H1 (cell line): ENCODE data around the gene TPBGL. TPM values are rescaled to one million over a fixed set of nuclear protein-coding genes. Genes with fewer than 3 reads are reported as not detected.

Source experiments
- CTCF ChIA-PET: fragments of 300-600 bp; sonication (Branson Sonifier 250); formaldehyde crosslinking; loops from one replicate; lab custom pipeline; 2021; ENCODE audit not compliant: partially characterized antibody; lab: Charles Lee
- POLR2A ChIA-PET: fragments of 300-600 bp; sonication (Branson Sonifier 250); formaldehyde crosslinking; loops from one replicate; lab custom pipeline; 2021; ENCODE audit warnings: inconsistent platforms; ENCODE audit not compliant: partially characterized antibody; lab: Charles Lee
- DNase-seq, 2 experiments: peaks; one replicate each; pipeline versions ENCODE4 v3.0.0 to v3.0.0-alpha.2; 2010 to 2022; ENCODE audit warnings: low spot score in 2 of 2, low read depth in 1 of 2, mixed read lengths in 1 of 2
- FAIRE-seq: peaks from 2 replicates; lab custom pipeline; 2011; peaks lifted over from hg19 to GRCh38; lab: Jason Lieb, UNC
- H2AFZ ChIP-seq: 2 replicates; pipeline ENCODE4 v1.8.1; 2012; ENCODE audit warnings: low read length, inconsistent platforms
- H2AK5ac ChIP-seq: 2 replicates; pipeline ENCODE4 v1.6.1; 2013; ENCODE audit warnings: low read depth, low read length
- H2BK120ac ChIP-seq: replicated peaks from 2 replicates; pipeline ENCODE3; 2013; ENCODE audit warnings: low read depth, low read length, inconsistent platforms
- H2BK12ac ChIP-seq: 2 replicates; pipeline ENCODE4 v1.6.1; 2013; ENCODE audit warnings: low read depth, low read length
- H2BK15ac ChIP-seq: 2 replicates; pipeline ENCODE4 v1.6.1; 2013; ENCODE audit warnings: low read length
- H2BK20ac ChIP-seq: 2 replicates; pipeline ENCODE4 v1.6.1; 2013; ENCODE audit warnings: low read length
- H2BK5ac ChIP-seq: 2 replicates; pipeline ENCODE4 v1.6.1; 2013; ENCODE audit warnings: low read depth, low read length
- H3K14ac ChIP-seq: 2 replicates; pipeline ENCODE4 v1.6.1; 2013; ENCODE audit warnings: inconsistent platforms; ENCODE audit not compliant: insufficient read length
- H3K18ac ChIP-seq: 2 replicates; pipeline ENCODE4 v1.6.1; 2013; ENCODE audit warnings: low read length; ENCODE audit errors: extremely low read depth
- H3K23ac ChIP-seq: 2 replicates; pipeline ENCODE4 v1.6.1; 2013; ENCODE audit warnings: inconsistent platforms; ENCODE audit not compliant: insufficient read length
- H3K23me2 ChIP-seq: 2 replicates; pipeline ENCODE4 v1.6.1; 2013; ENCODE audit warnings: low read depth, low read length
- H3K27ac ChIP-seq: 2 replicates; pipeline ENCODE4 v1.6.1; 2011; ENCODE audit warnings: low read depth, low read length, inconsistent platforms
- H3K27me3 ChIP-seq, 4 experiments: replicated peaks in 1 of 4; 1 replicate in 1 of 4; 2 replicates in 3 of 4; pipeline versions ENCODE4 v1.6.1 to v1.8.1; 2011 to 2013; ENCODE audit warnings: low read length in 3 of 4, mild to moderate bottlenecking in 3 of 4, inconsistent platforms in 2 of 4, mixed read lengths in 2 of 4, moderate library complexity in 1 of 4; ENCODE audit not compliant: control insufficient read depth in 3 of 4, insufficient read depth in 3 of 4; ENCODE audit errors: extremely low read depth in 1 of 4
- H3K36me3 ChIP-seq, 4 experiments: 2 replicates each; pipeline versions ENCODE4 v1.6.1 to v1.8.1; 2011 to 2013; ENCODE audit warnings: mild to moderate bottlenecking in 4 of 4, low read length in 3 of 4, moderate library complexity in 2 of 4, control low read depth in 1 of 4, inconsistent platforms in 1 of 4; ENCODE audit not compliant: insufficient read depth in 4 of 4, control insufficient read depth in 2 of 4
- H3K4ac ChIP-seq: replicated peaks from 2 replicates; pipeline ENCODE3; 2013; ENCODE audit warnings: low read length, low read depth, mixed read lengths, inconsistent platforms; ENCODE audit not compliant: insufficient read length
- H3K4me1 ChIP-seq, 4 experiments: replicated peaks in 1 of 4; 1 replicate in 1 of 4; 2 replicates in 3 of 4; pipeline versions ENCODE4 v1.6.1 to v1.8.1; 2011 to 2013; ENCODE audit warnings: low read length in 3 of 4, inconsistent platforms in 2 of 4, mixed read lengths in 1 of 4; ENCODE audit not compliant: insufficient read depth in 4 of 4, control insufficient read depth in 3 of 4
- H3K4me2 ChIP-seq, 2 experiments: 2 replicates each; pipeline versions ENCODE4 v1.6.1 to v1.8.1; 2011 to 2013; ENCODE audit warnings: low read depth in 2 of 2, low read length in 2 of 2, control low read depth in 1 of 2, inconsistent platforms in 1 of 2, mild to moderate bottlenecking in 1 of 2; ENCODE audit not compliant: insufficient read depth in 1 of 2
- H3K4me3 ChIP-seq, 4 experiments: fragments of 200-600, 300-600 bp in 1 of 4; sonication (generic), shearing (Covaris generic), sonication (Bioruptor Twin) in 1 of 4; 2 replicates each; pipeline versions ENCODE4 v1.5.1 to v1.8.1; 2011 to 2016; ENCODE audit warnings: low read length in 4 of 4, low read depth in 3 of 4, control low read depth in 2 of 4, inconsistent platforms in 2 of 4, mild to moderate bottlenecking in 2 of 4, mixed read lengths in 1 of 4, moderate library complexity in 1 of 4; ENCODE audit not compliant: insufficient read depth in 2 of 4; ENCODE audit errors: extremely low read depth in 1 of 4
- H3K56ac ChIP-seq: replicated peaks from 2 replicates; pipeline ENCODE3; 2013; ENCODE audit warnings: low read depth, mild to moderate bottlenecking, mixed read lengths, low read length, inconsistent platforms; ENCODE audit not compliant: insufficient read length
- H3K79me1 ChIP-seq: 2 replicates; pipeline ENCODE4 v1.6.1; 2013; ENCODE audit warnings: low read depth, low read length, control low read depth
- H3K79me2 ChIP-seq, 2 experiments: 2 replicates each; pipeline versions ENCODE4 v1.6.1 to v1.8.1; 2012 to 2013; ENCODE audit warnings: low read length in 2 of 2, mild to moderate bottlenecking in 2 of 2, inconsistent platforms in 1 of 2; ENCODE audit not compliant: insufficient read depth in 2 of 2, control insufficient read depth in 1 of 2
- H3K9ac ChIP-seq, 4 experiments: replicated peaks in 1 of 4; 1 replicate in 1 of 4; 2 replicates in 3 of 4; pipeline versions ENCODE4 v1.6.1 to v1.8.1; 2011 to 2013; ENCODE audit warnings: low read depth in 3 of 4, low read length in 3 of 4, control low read depth in 2 of 4, mild to moderate bottlenecking in 2 of 4, moderate library complexity in 2 of 4, inconsistent platforms in 1 of 4; ENCODE audit errors: extremely low read depth in 1 of 4
- H3K9me3 ChIP-seq, 2 experiments: 2 replicates each; pipeline versions ENCODE4 v1.6.1 to v1.8.1; 2012 to 2013; ENCODE audit warnings: mild to moderate bottlenecking in 2 of 2, moderate library complexity in 2 of 2, control low read depth in 1 of 2, inconsistent platforms in 1 of 2, low read depth in 1 of 2, low read length in 1 of 2, mixed read lengths in 1 of 2; ENCODE audit not compliant: insufficient read depth in 2 of 2
- H4K20me1 ChIP-seq, 2 experiments: replicated peaks in 1 of 2; 2 replicates each; pipeline versions ENCODE3 to v1.8.1; 2011 to 2013; ENCODE audit warnings: inconsistent platforms in 2 of 2, low read length in 2 of 2, mild to moderate bottlenecking in 1 of 2; ENCODE audit not compliant: insufficient read depth in 2 of 2, control insufficient read depth in 1 of 2
- H4K5ac ChIP-seq: 2 replicates; pipeline ENCODE4 v1.6.1; 2013; ENCODE audit warnings: low read length, low read depth, mixed read lengths, inconsistent platforms; ENCODE audit not compliant: insufficient read length
- H4K8ac ChIP-seq: 2 replicates; pipeline ENCODE4 v1.8.0; 2013; ENCODE audit warnings: mild to moderate bottlenecking, moderate library complexity, low read length, inconsistent platforms; ENCODE audit not compliant: insufficient read depth; ENCODE audit errors: extremely low read depth
- H4K91ac ChIP-seq: replicated peaks from 2 replicates; pipeline ENCODE3; 2013; ENCODE audit warnings: low read length, mixed read lengths, inconsistent platforms; ENCODE audit not compliant: insufficient read length
- MAX ChIP-seq: IDR thresholded peaks from 2 replicates; pipeline ENCODE4 v1.6.1; 2012; ENCODE audit warnings: inconsistent platforms
- TBP ChIP-seq: IDR thresholded peaks from 2 replicates; pipeline ENCODE4 v1.6.1; 2011; ENCODE audit warnings: low read depth, low read length, improper control_type of control experiment
- WGBS, 2 experiments: shearing (Covaris generic) in 1 of 2; methylation state at CpG; one replicate each; pipeline versions ENCODE4 v1.1.6 to v1.1.7; 2013 to 2015; ENCODE audit warnings: low lambda C conversion rate in 2 of 2, mixed read lengths in 2 of 2, inconsistent platforms in 1 of 2, low coverage in 1 of 2, missing lambda C conversion rate in 1 of 2; ENCODE audit not compliant: insufficient replicate concordance in 2 of 2, insufficient coverage in 1 of 2, insufficient read length in 1 of 2; ENCODE audit errors: extremely low coverage in 1 of 2, missing lambda C conversion rate in 1 of 2; 5-methylcytosine and 5-hydroxymethylcytosine counted together
- polyA plus RNA-seq, 7 experiments: library from polyadenylated mRNA; depleted of rRNA in 3 of 7; stranded (reverse) in 5 of 7; unstranded in 2 of 7; fragments of >200 nt in 5 of 7; fragments of 200-250 nt in 2 of 7; gene quantifications; 1 replicate in 5 of 7; 2 replicates in 1 of 7; 4 replicates in 1 of 7; pipeline versions ENCODE4 v1.2.1 to v1.2.3, GENCODE V29; 2011 to 2013; ENCODE audit warnings: missing spikeins in 2 of 7, mixed read lengths in 2 of 7
- total RNA-seq: library from RNA; stranded (reverse); fragmentation: NEBNext Ultra II Directional; extraction: Animal tissue kit (Norgen Biotek cat#: 25700); gene quantifications from 2 replicates; pipeline ENCODE4 v1.2.1, GENCODE V29; 2021

TPBGL gene
- total and polyA plus RNA-seq, 2 of the 8 experiments (the other 6 are each of a cell fraction or from before 2014, with no cell fraction given): 0.26 to 0.37 TPM

- H3K4me3 ChIP-seq: no peak overlapping the region
- H3K9ac ChIP-seq: no peak overlapping the region
- ChIA-PET CTCF (interaction anchor here (1.0 to 6.5 kb wide), 5 partner anchors 13 to 307 kb away, joined by 3 to 62 read pairs (median 4); no protein-coding TSS in a partner anchor), POLR2A (interaction anchor here (1.0 kb wide), 2 partner anchors 13 to 107 kb away, joined by 3 read pairs; no protein-coding TSS in a partner anchor)
- no peak overlapping the region for H3K18ac ChIP-seq
- no peak overlapping the region for H3K23ac ChIP-seq
- H3K4ac ChIP-seq: no peak overlapping the region
- H4K91ac ChIP-seq: no peak overlapping the region
- TF ChIP-seq TBP (no peak), MAX (no peak)
- H2BK5ac ChIP-seq: no peak overlapping the region
- no peak overlapping the region for H2BK12ac ChIP-seq
- H2BK15ac ChIP-seq: no peak overlapping the region
- H4K20me1 ChIP-seq: no peaks in the 10 kb centered on the region
- no peaks in the 10 kb centered on the region for H3K36me3 ChIP-seq
- H3K9me3 ChIP-seq: no peaks in the 10 kb centered on the region
- H2AK5ac ChIP-seq: no peak overlapping the region
- WGBS, 2 experiments: 89% methylated on average over 3 of the region's 3 CpGs; no CpG with 5 or more reads in 1 of the 2 experiments
- H4K5ac ChIP-seq: no peak overlapping the region
- H3K4me2 ChIP-seq: no peak overlapping the region
- no peak overlapping the region for H4K8ac ChIP-seq
- no peak overlapping the region for H2BK120ac ChIP-seq
- no peak overlapping the region for H3K27ac ChIP-seq
- H2BK20ac ChIP-seq: no peak overlapping the region
- no peak overlapping the region for H2AFZ ChIP-seq
- no peak for DNase-seq
- no peak for FAIRE-seq
- H3K79me1 ChIP-seq: no peaks in the 10 kb centered on the region
- no peak overlapping the region for H3K56ac ChIP-seq
- H3K23me2 ChIP-seq: no peaks in the 10 kb centered on the region
- no peak overlapping the region for H3K14ac ChIP-seq
- H3K4me1 ChIP-seq: no peaks in the 10 kb centered on the region
- H3K79me2 ChIP-seq: no peaks in the 10 kb centered on the region
- no peaks in the 10 kb centered on the region for H3K27me3 ChIP-seq
These were observed 52.4 kb downstream of the TPBGL start for GRCh38 chr11:75292943-75293342.

Other genes with a start within 250 kb of the TPBGL start
- not detected in 2 replicates for gene OR2AT4, start 143.9 kb upstream of the TPBGL start, total RNA-seq
- gene OR2AT4, start 143.9 kb upstream of the TPBGL start, polyA plus RNA-seq (2011; rRNA removed): 0.09 TPM in 1 of 2 replicates, not detected in the other
- gene SLCO2B1, start 89.7 kb upstream of the TPBGL start, total RNA-seq: not detected in 2 replicates
- 0.03 and 0.14 TPM in 2 replicates for gene SLCO2B1, start 89.7 kb upstream of the TPBGL start, polyA plus RNA-seq (2011; rRNA removed)
- 24.1 and 31.8 TPM in 2 replicates for gene ARRB1, start 110.9 kb downstream of the TPBGL start, total RNA-seq
- gene ARRB1, start 110.9 kb downstream of the TPBGL start, polyA plus RNA-seq (2011; rRNA removed): 9.4 and 12.4 TPM in 2 replicates
- 3,813 and 3,882 TPM in 2 replicates for gene RPS3, start 158.7 kb downstream of the TPBGL start, total RNA-seq
- gene RPS3, start 158.7 kb downstream of the TPBGL start, polyA plus RNA-seq (2011; rRNA removed): 4,194 and 5,088 TPM in 2 replicates
- gene KLHL35, start 192.4 kb downstream of the TPBGL start, total RNA-seq: 0.35 and 0.40 TPM in 2 replicates
- 0.41 and 0.64 TPM in 2 replicates for gene KLHL35, start 192.4 kb downstream of the TPBGL start, polyA plus RNA-seq (2011; rRNA removed)